Measurements from ENCODE around the gene GMPPB. TPM values are rescaled to one million over a fixed set of nuclear protein-coding genes. Genes with fewer than 3 reads are reported as not detected.
"Not testable (repeated sequence)": the region's sequence is repeated elsewhere in the genome, so short reads cannot be mapped to it uniquely, and the experiment has no call there.

GMPPB gene
- total RNA-seq, 1 experiment from 2014 or later, result 88.1 TPM

DNA sequence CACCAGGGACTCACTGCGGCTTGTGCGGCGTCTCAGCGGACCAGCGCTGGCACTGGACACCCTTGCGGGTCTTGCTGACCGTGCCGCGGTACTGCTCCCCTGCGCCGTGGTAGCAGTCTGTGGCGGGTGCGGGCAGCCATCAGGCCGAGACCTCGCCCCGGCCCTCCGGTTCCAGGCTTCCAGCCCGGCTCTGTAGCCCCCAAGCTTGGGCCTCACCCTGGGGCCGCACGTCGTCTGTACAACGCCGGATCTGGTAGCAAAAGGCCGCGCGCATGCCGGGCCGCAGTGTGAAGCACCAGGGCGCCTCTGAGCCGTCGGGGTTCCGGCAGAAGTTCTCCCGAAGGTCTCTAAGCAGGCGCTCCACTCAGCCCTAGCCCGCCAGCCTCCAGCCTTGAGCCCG is 37.9 kb downstream of the GMPPB start:
- H3K27me3 Mint-ChIP-seq (ENCODE audit: insufficient read depth, unreplicated experiment); intact Hi-C loops (cut with micrococcal nuclease); H3K4me3 Mint-ChIP-seq (ENCODE audit: unreplicated experiment); POLR2A ChIA-PET; H3K9me3 Mint-ChIP-seq (ENCODE audit: unreplicated experiment); H3K36me3 Mint-ChIP-seq (ENCODE audit: insufficient read depth, unreplicated experiment); DNase-seq (ENCODE audit: unreplicated experiment); CTCF ChIA-PET; H3K27ac Mint-ChIP-seq (ENCODE audit: low read depth, unreplicated experiment); BruUV-seq (replicated peaks): not testable (repeated sequence)
- peaks cover 14% of the 10 kb centered on the region for H3K4me1 Mint-ChIP-seq (ENCODE audit: insufficient read depth, unreplicated experiment)

DNA sequence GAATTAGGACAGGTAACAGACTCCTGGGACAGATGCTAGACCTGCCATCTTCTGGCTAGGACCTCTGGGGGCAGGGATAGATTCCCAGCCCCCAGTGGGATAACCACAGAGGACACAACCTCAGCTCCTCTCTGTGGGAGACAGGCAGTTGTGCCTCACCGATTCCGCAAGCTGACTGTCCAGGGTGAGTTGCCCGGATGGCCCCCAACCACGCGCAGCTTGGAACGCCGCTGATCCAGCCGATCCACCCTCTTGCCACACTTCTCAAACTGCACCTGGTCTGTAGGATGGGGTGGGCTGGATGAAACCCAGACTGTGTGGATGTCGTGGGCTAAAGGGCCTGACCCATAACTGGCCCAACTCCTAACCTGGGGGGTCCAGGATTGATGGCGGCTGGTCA is 38.6 kb downstream of the GMPPB start:
- H3K27me3 Mint-ChIP-seq (ENCODE audit: insufficient read depth, unreplicated experiment); DNase-seq (ENCODE audit: unreplicated experiment); H3K9me3 Mint-ChIP-seq (ENCODE audit: unreplicated experiment); BruUV-seq (replicated peaks); intact Hi-C loops (cut with micrococcal nuclease); POLR2A ChIA-PET; H3K27ac Mint-ChIP-seq (ENCODE audit: low read depth, unreplicated experiment); H3K4me1 Mint-ChIP-seq (ENCODE audit: insufficient read depth, unreplicated experiment); H3K4me3 Mint-ChIP-seq (ENCODE audit: unreplicated experiment); CTCF ChIA-PET: not testable (repeated sequence)
- peaks cover 13% of the 10 kb centered on the region for H3K36me3 Mint-ChIP-seq (ENCODE audit: insufficient read depth, unreplicated experiment)

DNA sequence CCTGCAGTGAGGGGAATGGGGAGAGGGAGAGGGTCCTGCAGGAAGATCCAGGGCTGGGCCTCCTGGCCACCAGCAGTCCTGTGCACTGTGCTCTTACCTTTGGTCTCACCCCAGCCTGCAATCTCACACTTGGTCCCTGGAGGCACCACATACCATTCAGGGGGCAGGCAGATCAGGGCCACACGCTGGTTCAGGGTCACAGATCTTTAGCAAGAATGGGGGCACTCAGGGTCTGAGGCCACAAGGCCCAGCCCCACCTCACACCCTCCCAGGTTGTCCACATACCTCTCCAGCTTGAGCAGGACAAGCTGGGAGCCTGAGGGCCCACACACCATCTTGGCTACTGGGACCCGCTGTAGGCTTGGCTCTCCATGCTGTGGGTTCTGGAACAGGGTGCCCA is 39.3 kb downstream of the GMPPB start:
- H3K27me3 Mint-ChIP-seq (ENCODE audit: insufficient read depth, unreplicated experiment); POLR2A ChIA-PET; H3K4me3 Mint-ChIP-seq (ENCODE audit: unreplicated experiment); intact Hi-C loops (cut with micrococcal nuclease); H3K9me3 Mint-ChIP-seq (ENCODE audit: unreplicated experiment); CTCF ChIA-PET; DNase-seq (ENCODE audit: unreplicated experiment); BruUV-seq (replicated peaks); H3K27ac Mint-ChIP-seq (ENCODE audit: low read depth, unreplicated experiment): not testable (repeated sequence)
- Mint-ChIP-seq H3K36me3 (ENCODE audit: insufficient read depth, unreplicated experiment) (peaks cover 16% of the 10 kb centered on the region), H3K4me1 (ENCODE audit: insufficient read depth, unreplicated experiment) (peaks cover 11% of the 10 kb centered on the region)

GRCh38 chr3:49683162-49683561 is 40.6 kb downstream of the GMPPB start:
- TSS peak; percentile 39 for BruUV-seq (replicated peaks)
- H3K9me3 Mint-ChIP-seq (ENCODE audit: unreplicated experiment), result no peaks in the 10 kb centered on the region
- intact Hi-C loops (cut with micrococcal nuclease), result no loop called here
- ChIA-PET POLR2A (interaction anchor here (0.6 kb wide), 1 partner anchor 255 kb away, joined by 3 read pairs; no protein-coding TSS in a partner anchor), CTCF (interaction anchor here (0.6 to 1.0 kb wide), 2 partner anchors 10 to 11 kb away, joined by 3 to 4 read pairs; no protein-coding TSS in a partner anchor)
- no peak overlapping the region for H3K4me3 Mint-ChIP-seq (ENCODE audit: unreplicated experiment)
- no peak for DNase-seq (ENCODE audit: unreplicated experiment)
- no peaks in the 10 kb centered on the region for H3K27me3 Mint-ChIP-seq (ENCODE audit: insufficient read depth, unreplicated experiment)
- no peak overlapping the region for H3K27ac Mint-ChIP-seq (ENCODE audit: low read depth, unreplicated experiment)
- TF ChIP-seq, protein P1, sequence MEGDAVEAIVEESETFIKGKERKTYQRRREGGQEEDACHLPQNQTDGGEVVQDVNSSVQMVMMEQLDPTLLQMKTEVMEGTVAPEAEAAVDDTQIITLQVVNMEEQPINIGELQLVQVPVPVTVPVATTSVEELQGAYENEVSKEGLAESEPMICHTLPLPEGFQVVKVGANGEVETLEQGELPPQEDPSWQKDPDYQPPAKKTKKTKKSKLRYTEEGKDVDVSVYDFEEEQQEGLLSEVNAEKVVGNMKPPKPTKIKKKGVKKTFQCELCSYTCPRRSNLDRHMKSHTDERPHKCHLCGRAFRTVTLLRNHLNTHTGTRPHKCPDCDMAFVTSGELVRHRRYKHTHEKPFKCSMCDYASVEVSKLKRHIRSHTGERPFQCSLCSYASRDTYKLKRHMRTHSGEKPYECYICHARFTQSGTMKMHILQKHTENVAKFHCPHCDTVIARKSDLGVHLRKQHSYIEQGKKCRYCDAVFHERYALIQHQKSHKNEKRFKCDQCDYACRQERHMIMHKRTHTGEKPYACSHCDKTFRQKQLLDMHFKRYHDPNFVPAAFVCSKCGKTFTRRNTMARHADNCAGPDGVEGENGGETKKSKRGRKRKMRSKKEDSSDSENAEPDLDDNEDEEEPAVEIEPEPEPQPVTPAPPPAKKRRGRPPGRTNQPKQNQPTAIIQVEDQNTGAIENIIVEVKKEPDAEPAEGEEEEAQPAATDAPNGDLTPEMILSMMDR (IDR thresholded peaks at IDR 0.05; ENCODE audit: unreplicated experiment), result no peak
- H3K4me1 Mint-ChIP-seq (ENCODE audit: insufficient read depth, unreplicated experiment), result peaks cover 5% of the 10 kb centered on the region
- peaks cover 12% of the 10 kb centered on the region for H3K36me3 Mint-ChIP-seq (ENCODE audit: insufficient read depth, unreplicated experiment)

- no peaks in the 10 kb centered on the region for H3K27me3 Mint-ChIP-seq (ENCODE audit: insufficient read depth, unreplicated experiment)
- no TSS peak for BruUV-seq (replicated peaks)
- no peak overlapping the region for H3K4me3 Mint-ChIP-seq (ENCODE audit: unreplicated experiment)
- H3K9me3 Mint-ChIP-seq (ENCODE audit: unreplicated experiment), result no peaks in the 10 kb centered on the region
- H3K4me1 Mint-ChIP-seq (ENCODE audit: insufficient read depth, unreplicated experiment), result peaks cover 5% of the 10 kb centered on the region
- intact Hi-C loops (cut with micrococcal nuclease), result no loop called here
- no peak overlapping the region for H3K27ac Mint-ChIP-seq (ENCODE audit: low read depth, unreplicated experiment)
- CTCF ChIA-PET, result no interaction called here
- TF ChIP-seq, protein P1 (IDR thresholded peaks at IDR 0.05; ENCODE audit: unreplicated experiment), result no peak
- POLR2A ChIA-PET, result no interaction called here
- H3K36me3 Mint-ChIP-seq (ENCODE audit: insufficient read depth, unreplicated experiment), result peaks cover 12% of the 10 kb centered on the region
- no peak for DNase-seq (ENCODE audit: unreplicated experiment)
Measured at GRCh38 chr3:49681543-49681942, 42.2 kb downstream of the GMPPB start.

- peaks cover 13% of the 10 kb centered on the region for H3K36me3 Mint-ChIP-seq (ENCODE audit: insufficient read depth, unreplicated experiment)
- H3K27me3 Mint-ChIP-seq (ENCODE audit: insufficient read depth, unreplicated experiment), result no peaks in the 10 kb centered on the region
- ChIA-PET CTCF (no interaction called here), POLR2A (no interaction called here)
- H3K4me3 Mint-ChIP-seq (ENCODE audit: unreplicated experiment), result no peak overlapping the region
- intact Hi-C loops (cut with micrococcal nuclease), result no loop called here
- no TSS peak for BruUV-seq (replicated peaks)
- no peaks in the 10 kb centered on the region for H3K9me3 Mint-ChIP-seq (ENCODE audit: unreplicated experiment)
- TF ChIP-seq, protein P1 (IDR thresholded peaks at IDR 0.05; ENCODE audit: unreplicated experiment), result no peak
- H3K4me1 Mint-ChIP-seq (ENCODE audit: insufficient read depth, unreplicated experiment), result peaks cover 5% of the 10 kb centered on the region
- H3K27ac Mint-ChIP-seq (ENCODE audit: low read depth, unreplicated experiment), result no peak overlapping the region
- DNase-seq (ENCODE audit: unreplicated experiment), result no peak
Measured at GRCh38 chr3:49681232-49681522, 42.6 kb downstream of the GMPPB start.

Measured in MCF 10A (cell line).